ENCODE data around the gene GPANK1. TPM values are rescaled to one million over a fixed set of nuclear protein-coding genes. Genes with fewer than 3 reads are reported as not detected.

The GPANK1 gene
- total and polyA plus RNA-seq, 4 donors = 12.7 to 16.6 (median 14.5) TPM

GRCh38 chr6:31658158-31658688 lies 6.6 kb downstream of the GPANK1 start:
- no peak for TF ChIP-seq CTCF (IDR thresholded peaks at IDR 0.05; ENCODE audit: control extremely low read depth, extremely low read depth)
- Histone ChIP-seq H3K4me1 (ENCODE audit: control insufficient read depth in 5 of 5, insufficient read depth in 5 of 5, low read length in 5 of 5) (peaks cover 4 to 42% (median 9%) of the 10 kb centered on the region in 5 donors), H3K27ac (ENCODE audit: low read depth in 1 of 2, low read length in 1 of 2) (no peak overlapping the region), H3K4me3 (no peak overlapping the region), H3K36me3 (ENCODE audit: control insufficient read depth in 4 of 4, insufficient read depth in 4 of 4, low read length in 4 of 4) (peaks cover 3 to 27% (median 7%) of the 10 kb centered on the region in 4 donors), H3K9ac (ENCODE audit: insufficient read depth in 1 of 2, low read length in 2 of 2) (no peak overlapping the region), H3K9me3 (ENCODE audit: control insufficient read depth in 4 of 4, insufficient read depth in 3 of 4, low read length in 3 of 4) (no peaks in the 10 kb centered on the region), H3K27me3 (ENCODE audit: control insufficient read depth in 3 of 3, insufficient read depth in 3 of 3, low read length in 2 of 3) (no peaks in the 10 kb centered on the region)
- 87 to 91% methylated on average over 4 of the region's 4 CpGs for WGBS, 2 donors
- no peak for ATAC-seq (ENCODE audit: insufficient read depth, low FRiP score)
- DNase-seq = no peak

- WGBS, 2 donors = 81 to 90% methylated on average over 6 of the region's 6 CpGs
- Histone ChIP-seq H3K4me3 (no peak overlapping the region), H3K9me3 (ENCODE audit: control insufficient read depth in 4 of 4, insufficient read depth in 3 of 4, low read length in 3 of 4) (no peaks in the 10 kb centered on the region), H3K4me1 (ENCODE audit: control insufficient read depth in 5 of 5, insufficient read depth in 5 of 5, low read length in 5 of 5) (peaks cover 3 to 40% (median 9%) of the 10 kb centered on the region in 5 donors), H3K9ac (ENCODE audit: insufficient read depth in 1 of 2, low read length in 2 of 2) (no peak overlapping the region), H3K27me3 (ENCODE audit: control insufficient read depth in 3 of 3, insufficient read depth in 3 of 3, low read length in 2 of 3) (no peaks in the 10 kb centered on the region), H3K27ac (ENCODE audit: low read depth in 1 of 2, low read length in 1 of 2) (no peak overlapping the region), H3K36me3 (ENCODE audit: control insufficient read depth in 4 of 4, insufficient read depth in 4 of 4, low read length in 4 of 4) (peaks cover 3 to 26% (median 7%) of the 10 kb centered on the region in 4 donors)
- DNase-seq = no peak
- no peak for TF ChIP-seq CTCF (IDR thresholded peaks at IDR 0.05; ENCODE audit: control extremely low read depth, extremely low read depth)
- no peak for ATAC-seq (ENCODE audit: insufficient read depth, low FRiP score)
These were observed 7.2 kb downstream of the GPANK1 start for GRCh38 chr6:31657406-31658157.

- no peak within 1 kb of the TSS for H3K27ac ChIP-seq (ENCODE audit: low read depth in 1 of 2, low read length in 1 of 2)
- WGBS, 2 donors = 88 to 93% methylated on average over 8 of the region's 8 CpGs
- DNase-seq = no peak
These were observed 9.2 kb downstream of the GPANK1 start, which contains the start of gene APOM for GRCh38 chr6:31655349-31656237. TSS of gene APOM (plus strand) at chr6:31655894. CDS start at chr6:31655967, 73 bp downstream.

More at GRCh38 chr6:31655349-31656237, 9.2 kb downstream of the GPANK1 start, which contains the start of gene APOM:
- Histone ChIP-seq H3K9ac (ENCODE audit: insufficient read depth in 1 of 2, low read length in 2 of 2) (no peak within 1 kb of the TSS), H3K4me3 (no peak within 1 kb of the TSS), H3K36me3 (ENCODE audit: control insufficient read depth in 4 of 4, insufficient read depth in 4 of 4, low read length in 4 of 4) (peaks cover 3 to 18% (median 6%) of the 10 kb centered on the region in 4 donors), H3K27me3 (ENCODE audit: control insufficient read depth in 3 of 3, insufficient read depth in 3 of 3, low read length in 2 of 3) (no peaks in the 10 kb centered on the region), H3K4me1 (ENCODE audit: control insufficient read depth in 5 of 5, insufficient read depth in 5 of 5, low read length in 5 of 5) (peaks cover 4 to 42% (median 15%) of the 10 kb centered on the region in 5 donors), H3K9me3 (ENCODE audit: control insufficient read depth in 4 of 4, insufficient read depth in 3 of 4, low read length in 3 of 4) (no peaks in the 10 kb centered on the region)
- no peak for ATAC-seq (ENCODE audit: insufficient read depth, low FRiP score)
- TF ChIP-seq CTCF (IDR thresholded peaks at IDR 0.05; ENCODE audit: control extremely low read depth, extremely low read depth) = no peak

Measured in lung (tissue), 12 donors.